ENCODE results near the gene ROR1. TPM values are rescaled to one million over a fixed set of nuclear protein-coding genes. Genes with fewer than 3 reads are reported as not detected.

The ROR1 gene
- total and polyA plus RNA-seq, 2 of the 4 experiments (the other 2 are of a cell fraction), result 4.4 to 10.0 TPM

- H3K9me1 ChIP-seq (ENCODE audit: insufficient read depth, low read length), result peaks cover 3% of the 10 kb centered on the region; the same call in 1 of the 2 replicates
- in situ Hi-C loops (cut with MboI; ENCODE audit: low sequenced_read_pairs), result loop anchor here (10.0 kb wide), 1 partner anchor 55 kb away; no protein-coding TSS in a partner anchor
- no peaks in the 10 kb centered on the region for H3K9me3 ChIP-seq (ENCODE audit: control insufficient read depth, insufficient read depth, low read length)
- no peaks in the 10 kb centered on the region for H3K27me3 ChIP-seq (ENCODE audit: control insufficient read depth, insufficient read depth, low read length)
- no peaks in the 10 kb centered on the region for H3K36me3 ChIP-seq (ENCODE audit: control insufficient read depth, insufficient read depth, low read length)
- H4K91ac ChIP-seq (ENCODE audit: insufficient read depth, low read depth, low read length), result no peak overlapping the region; the same call in 1 of the 2 replicates
- H2BK120ac ChIP-seq (ENCODE audit: low read depth, low read length), result no peak overlapping the region
- no peak overlapping the region for H3K18ac ChIP-seq (ENCODE audit: low read depth, low read length)
- ATAC-seq (ENCODE audit: low read depth) (no peak), DNase-seq (no peak)
- H3K4me3 ChIP-seq (ENCODE audit: insufficient read depth, low read depth, low read length), result no peak overlapping the region
- H2BK5ac ChIP-seq (ENCODE audit: low read depth, low read length, poor library complexity, severe bottlenecking), result no peak overlapping the region
- H2AFZ ChIP-seq (replicated peaks; ENCODE audit: low read length, poor library complexity), result no peak overlapping the region
- 74% methylated on average over 6 of the region's 11 CpGs; no CpG with 5 or more reads in 1 of the 2 experiments for WGBS, 2 experiments (ENCODE audit: extremely low coverage in 2 of 2, insufficient read length in 1 of 2)
- no peak overlapping the region for H4K8ac ChIP-seq (ENCODE audit: low read depth in 2 of 2, low read length in 2 of 2)
- H3K23ac ChIP-seq (ENCODE audit: low read depth, low read length), result no peak overlapping the region; the same call in 1 of the 2 replicates
- H3K9ac ChIP-seq (ENCODE audit: low read depth, low read length), result no peak overlapping the region
- ChIA-PET POLR2A (ENCODE audit: unreplicated experiment) (no interaction called here), CTCF (interaction anchor here (1.4 kb wide), 1 partner anchor 30 kb away, joined by 3 read pairs; no protein-coding TSS in a partner anchor)
- no TSS peak for BruUV-seq (replicated peaks)
- no peak overlapping the region for H2BK15ac ChIP-seq (ENCODE audit: low read depth, low read length)
- peaks cover 4% of the 10 kb centered on the region; the same call in 1 of the 2 replicates for H4K20me1 ChIP-seq (ENCODE audit: insufficient read depth, low read length)
- H3K27ac ChIP-seq (ENCODE audit: insufficient read depth, low read length), result no peak overlapping the region
- no peak overlapping the region; the same call in 1 of the 2 replicates for H3K4ac ChIP-seq (ENCODE audit: low read depth, low read length)
- dilution Hi-C loops (cut with HindIII; ENCODE audit: low sequenced_read_pairs, unreplicated experiment), result no loop called here
- intact Hi-C loops (cut with micrococcal nuclease), result loop anchor here (5.0 kb wide), 1 partner anchor 52 kb away; no protein-coding TSS in a partner anchor
- no peak overlapping the region for H2AK5ac ChIP-seq (ENCODE audit: low read depth, low read length)
- H2AK9ac ChIP-seq (replicated peaks; ENCODE audit: low read depth, low read length, poor library complexity), result no peak overlapping the region
- H3K14ac ChIP-seq (replicated peaks; ENCODE audit: low read depth, low read length), result no peak overlapping the region
- H2BK20ac ChIP-seq (ENCODE audit: low read depth, low read length), result no peak overlapping the region
- H4K5ac ChIP-seq (ENCODE audit: low read depth, low read length), result no peak overlapping the region
- TF ChIP-seq ELK1 (IDR thresholded peaks at IDR 0.05; ENCODE audit: borderline replicate concordance, low read depth, low read length), result no peak
- no peak for TF ChIP-seq RCOR1 (IDR thresholded peaks at IDR 0.05; ENCODE audit: insufficient replicate concordance, low read length)
- no peak for TF ChIP-seq MAFK (IDR thresholded peaks at IDR 0.05; ENCODE audit: low read depth, low read length)
- no peak for TF ChIP-seq FOS (IDR thresholded peaks at IDR 0.05; ENCODE audit: low read depth, low read length)
- H3K4me1 ChIP-seq (ENCODE audit: control insufficient read depth, insufficient read depth, low read length), result peaks cover 6% of the 10 kb centered on the region; the same call in 1 of the 2 replicates
- no peak overlapping the region for H3K4me2 ChIP-seq (ENCODE audit: low read depth, low read length)
- no peak overlapping the region for H3K56ac ChIP-seq (ENCODE audit: extremely low read depth, insufficient read depth, low read length)
- peaks cover 0 to 4% of the 10 kb centered on the region in 2 experiments; a peak in 1 of 4 replicates for H3K79me1 ChIP-seq (ENCODE audit: low read depth in 1 of 2, low read length in 2 of 2)
Observed at GRCh38 chr1:63829349-63830327, 55.8 kb downstream of the ROR1 start.
